Esophagus mucosa (tissue), 1 donor: Measurements from ENCODE around the gene OR4A15. TPM values are rescaled to one million over a fixed set of nuclear protein-coding genes. Genes with fewer than 3 reads are reported as not detected.

Experiments used
- ATAC-seq: fragments of 200-7000 bp; cut with Tn5 transposase; one replicate; pipeline ENCODE4 v1.9.1; 2020
- total RNA-seq: library from RNA; stranded (reverse); gene quantifications from one replicate; pipeline ENCODE4 v1.2.4, GENCODE V29; 2023
- donor health status: DM: yes; HTN: yes; CAD: no.

The OR4A15 gene
- not detected for total RNA-seq

GRCh38 chr11:55367674-55368073, at the start of gene OR4A15:
Gene OR4A15, plus strand, starts transcription at chr11:55367974. Its CDS starts 0 bp downstream, at chr11:55367974.
- no peak for ATAC-seq

- ATAC-seq: no peak
Observed at GRCh38 chr11:55324500-55324899, 43.3 kb upstream of the OR4A15 start.

GRCh38 chr11:55342901-55343300, 24.9 kb upstream of the OR4A15 start, which contains the start of gene OR4A16:
Gene OR4A16, plus strand, starts transcription at chr11:55343201. Its CDS starts 0 bp downstream, at chr11:55343201.
- no peak for ATAC-seq

- ATAC-seq: no peak
Observed at GRCh38 chr11:55345306-55345705, 22.5 kb upstream of the OR4A15 start.

- ATAC-seq: no peak
Observed at GRCh38 chr11:55349032-55349431, 18.7 kb upstream of the OR4A15 start.

GRCh38 chr11:55357560-55358184, 10.1 kb upstream of the OR4A15 start:
- ATAC-seq: no peak

GRCh38 chr11:55401011-55401410, 33.2 kb downstream of the OR4A15 start:
- no peak for ATAC-seq

Other genes starting within 250 kb of the OR4A15 start
- gene TRIM48, start 105.8 kb upstream of the OR4A15 start, total RNA-seq: not detected
- gene OR4A16, start 24.8 kb upstream of the OR4A15 start, total RNA-seq: not detected
- gene OR4C15, start 186.5 kb downstream of the OR4A15 start, total RNA-seq: not detected
- gene OR4C16, start 204.2 kb downstream of the OR4A15 start, total RNA-seq: not detected
- not detected for gene OR4C11, start 239.7 kb downstream of the OR4A15 start, total RNA-seq